Smooth muscle cell (in vitro differentiated cells): ENCODE measurements around the gene GHRH. TPM values are rescaled to one million over a fixed set of nuclear protein-coding genes. Genes with fewer than 3 reads are reported as not detected.

ENCODE experiments used
- DNase-seq: peaks from one replicate; lab custom pipeline; 2025; ENCODE audit not compliant: unreplicated experiment; lab: John Stamatoyannopoulos, UW
- H2AFZ ChIP-seq: fragments of 200-600 bp; sonication (generic); 2 replicates; pipeline ENCODE4 v1.6.0; 2016; ENCODE audit warnings: antibody characterized with exemption, low read depth, mild to moderate bottlenecking
- H3F3A ChIP-seq: fragments of 200-600 bp; sonication (generic); 2 replicates; pipeline ENCODE4 v1.6.0; 2017; ENCODE audit warnings: antibody characterized with exemption, low read depth
- H3K27ac ChIP-seq: fragments of 200-600 bp; sonication (generic); 2 replicates; pipeline ENCODE4 v1.5.1; 2016; ENCODE audit warnings: low read depth, mild to moderate bottlenecking
- H3K27me3 ChIP-seq: fragments of 200-600 bp; sonication (generic); 2 replicates; pipeline ENCODE4 v1.6.1; 2016; ENCODE audit warnings: low read depth, mild to moderate bottlenecking
- H3K36me3 ChIP-seq: fragments of 200-600 bp; sonication (generic); 2 replicates; pipeline ENCODE4 v1.5.1; 2016; ENCODE audit warnings: low read depth
- H3K4me1 ChIP-seq: fragments of 200-600 bp; sonication (generic); 2 replicates; pipeline ENCODE4 v1.5.1; 2016; ENCODE audit warnings: low read depth
- H3K4me2 ChIP-seq: fragments of 200-600 bp; sonication (generic); 2 replicates; pipeline ENCODE4 v1.6.0; 2016; ENCODE audit warnings: mild to moderate bottlenecking
- H3K4me3 ChIP-seq: fragments of 200-600 bp; sonication (generic); 2 replicates; pipeline ENCODE4 v1.5.1; 2016; ENCODE audit warnings: mild to moderate bottlenecking
- H3K79me2 ChIP-seq: fragments of 200-600 bp; sonication (generic); 2 replicates; pipeline ENCODE4 v1.6.0; 2016; ENCODE audit warnings: low read depth, mild to moderate bottlenecking
- H3K9ac ChIP-seq: fragments of 200-600 bp; sonication (generic); 2 replicates; pipeline ENCODE4 v1.6.0; 2016; ENCODE audit warnings: low read depth
- H3K9me3 ChIP-seq: fragments of 200-600 bp; sonication (generic); replicated peaks from 2 replicates; pipeline ENCODE4 v1.5.1; 2016; ENCODE audit warnings: low read depth
- H4K20me1 ChIP-seq: fragments of 200-600 bp; sonication (generic); 2 replicates; pipeline ENCODE4 v1.6.0; 2016; ENCODE audit warnings: low read depth
- WGBS: methylation state at CpG from one replicate; pipeline ENCODE4 v1.1.7; 2016; ENCODE audit warnings: low lambda C conversion rate; 5-methylcytosine and 5-hydroxymethylcytosine counted together
- polyA plus RNA-seq: library from polyadenylated mRNA; unstranded; fragments of >200 nt; fragmentation: Nextera tagmentation; extraction: Ambion mirVana; gene quantifications from 2 replicates; pipeline ENCODE4 v1.2.1, GENCODE V29; 2016
- total RNA-seq: library from RNA; depleted of rRNA; stranded (reverse); fragments of >200 nt; gene quantifications from 2 replicates; pipeline ENCODE4 v1.2.3, GENCODE V29; 2014
- TF ChIP-seq, protein P1 (sequence below): fragments of 200-600 bp; sonication (generic); IDR thresholded peaks from 2 replicates; pipeline ENCODE4 v1.5.1; 2017; ENCODE audit warnings: borderline replicate concordance, mild to moderate bottlenecking, antibody characterized with exemption; ENCODE audit not compliant: insufficient read depth, poor library complexity, severe bottlenecking

The GHRH gene
- total and polyA plus RNA-seq, 2 experiments from 2014 or later = not detected

DNA sequence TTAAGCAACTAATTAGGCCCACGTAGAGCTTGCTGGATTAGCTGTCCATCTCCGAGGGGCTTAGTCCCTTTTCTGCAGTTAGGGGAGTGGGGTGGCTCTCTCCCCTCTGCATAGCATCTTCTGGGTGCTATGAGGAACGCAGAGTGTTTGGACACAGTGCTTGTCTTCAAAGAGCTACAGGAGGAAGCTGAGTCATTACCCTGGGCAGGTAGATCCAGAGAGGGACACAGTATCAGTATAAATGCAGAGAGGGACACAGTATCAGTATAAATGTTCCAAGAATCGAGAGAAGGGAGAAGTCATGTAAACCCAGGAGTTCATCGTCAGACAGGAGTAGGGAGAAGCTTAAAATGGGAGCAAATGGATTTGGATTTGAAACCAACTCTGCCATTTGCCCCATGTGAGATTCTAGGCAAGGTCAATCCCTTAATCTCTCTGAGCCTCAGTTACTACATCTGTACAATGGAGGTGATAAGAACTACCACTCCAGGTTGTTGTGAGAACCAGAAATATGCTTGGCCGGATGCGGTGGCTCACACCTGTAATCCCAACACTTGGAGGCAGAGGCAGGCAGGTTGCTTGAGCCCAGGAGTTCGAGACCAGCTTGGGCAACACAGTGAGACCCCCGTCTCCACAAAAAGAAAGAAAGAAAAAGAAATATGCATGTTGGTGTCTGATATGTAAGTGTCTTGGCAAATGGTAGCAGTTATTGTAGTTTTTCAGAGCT, 5.5 kb upstream of the GHRH start:
- H3K9ac ChIP-seq = no peak overlapping the region
- H3K9me3 ChIP-seq = no peaks in the 10 kb centered on the region
- no peak overlapping the region for H3K27ac ChIP-seq
- H3K4me2 ChIP-seq = no peak overlapping the region
- no peak overlapping the region for H3K4me3 ChIP-seq
- TF ChIP-seq, protein P1, sequence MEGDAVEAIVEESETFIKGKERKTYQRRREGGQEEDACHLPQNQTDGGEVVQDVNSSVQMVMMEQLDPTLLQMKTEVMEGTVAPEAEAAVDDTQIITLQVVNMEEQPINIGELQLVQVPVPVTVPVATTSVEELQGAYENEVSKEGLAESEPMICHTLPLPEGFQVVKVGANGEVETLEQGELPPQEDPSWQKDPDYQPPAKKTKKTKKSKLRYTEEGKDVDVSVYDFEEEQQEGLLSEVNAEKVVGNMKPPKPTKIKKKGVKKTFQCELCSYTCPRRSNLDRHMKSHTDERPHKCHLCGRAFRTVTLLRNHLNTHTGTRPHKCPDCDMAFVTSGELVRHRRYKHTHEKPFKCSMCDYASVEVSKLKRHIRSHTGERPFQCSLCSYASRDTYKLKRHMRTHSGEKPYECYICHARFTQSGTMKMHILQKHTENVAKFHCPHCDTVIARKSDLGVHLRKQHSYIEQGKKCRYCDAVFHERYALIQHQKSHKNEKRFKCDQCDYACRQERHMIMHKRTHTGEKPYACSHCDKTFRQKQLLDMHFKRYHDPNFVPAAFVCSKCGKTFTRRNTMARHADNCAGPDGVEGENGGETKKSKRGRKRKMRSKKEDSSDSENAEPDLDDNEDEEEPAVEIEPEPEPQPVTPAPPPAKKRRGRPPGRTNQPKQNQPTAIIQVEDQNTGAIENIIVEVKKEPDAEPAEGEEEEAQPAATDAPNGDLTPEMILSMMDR = no peak
- H2AFZ ChIP-seq = no peak overlapping the region
- 91% methylated on average over 9 of the region's 9 CpGs for WGBS
- H3K79me2 ChIP-seq = no peaks in the 10 kb centered on the region
- no peak for DNase-seq
- H3F3A ChIP-seq = no peaks in the 10 kb centered on the region
- no peaks in the 10 kb centered on the region for H3K36me3 ChIP-seq
- H3K27me3 ChIP-seq = no peaks in the 10 kb centered on the region
- peaks cover 5% of the 10 kb centered on the region for H3K4me1 ChIP-seq
- H4K20me1 ChIP-seq = no peaks in the 10 kb centered on the region

DNA sequence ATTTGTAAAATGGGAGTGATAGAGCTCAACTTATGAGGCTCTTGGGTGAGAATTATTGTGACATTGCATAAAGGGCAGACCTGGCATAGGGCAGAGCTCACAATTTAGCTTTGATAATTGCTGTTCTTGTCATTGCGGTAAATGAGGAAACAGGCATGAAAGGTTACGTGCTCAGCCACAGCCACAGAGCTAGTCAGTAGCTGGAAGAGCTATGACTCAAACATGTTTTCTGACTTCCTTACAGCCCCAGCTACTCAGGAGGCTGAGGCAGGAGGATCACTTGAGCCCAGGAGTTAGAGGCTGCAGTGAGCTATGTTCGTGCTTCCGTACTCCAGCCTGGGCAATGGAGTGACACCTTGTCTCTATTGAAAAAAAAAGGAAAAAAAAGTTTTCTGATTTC, 3.5 kb upstream of the GHRH start:
- Histone ChIP-seq H3K36me3 (no peaks in the 10 kb centered on the region), H3K4me3 (no peak overlapping the region), H3K27me3 (peaks cover 6% of the 10 kb centered on the region), H2AFZ (no peak overlapping the region), H4K20me1 (no peaks in the 10 kb centered on the region), H3K9ac (no peak overlapping the region), H3K4me2 (no peak overlapping the region), H3F3A (no peaks in the 10 kb centered on the region), H3K4me1 (peaks cover 15% of the 10 kb centered on the region), H3K9me3 (no peaks in the 10 kb centered on the region), H3K27ac (no peak overlapping the region), H3K79me2 (no peaks in the 10 kb centered on the region)
- no peak for DNase-seq
- TF ChIP-seq, protein P1 = no peak
- 95% methylated on average over 4 of the region's 4 CpGs for WGBS

DNA sequence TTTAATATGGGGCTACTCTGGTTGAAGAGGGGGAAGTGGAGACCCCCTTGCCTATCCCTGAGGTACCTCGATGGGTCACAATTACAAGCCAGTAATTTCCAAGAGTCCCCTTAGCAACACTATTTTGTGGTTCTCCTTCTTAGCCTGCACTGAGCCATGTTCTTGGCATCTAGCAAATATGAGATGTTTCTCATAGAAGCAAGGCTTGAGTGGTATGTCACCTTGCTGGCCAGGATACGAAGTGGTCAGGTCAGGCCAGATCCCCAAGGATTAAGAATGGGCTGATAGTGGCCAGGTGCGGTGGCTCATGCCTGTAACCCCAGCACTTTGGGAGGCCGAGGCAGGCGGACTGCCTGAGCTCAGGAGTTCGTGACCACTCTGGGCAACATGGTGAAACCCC, 2.1 kb upstream of the GHRH start:
- Histone ChIP-seq H3K27ac (no peak overlapping the region), H3K27me3 (peaks cover 6% of the 10 kb centered on the region), H3K36me3 (no peaks in the 10 kb centered on the region), H3K79me2 (no peaks in the 10 kb centered on the region), H2AFZ (no peak overlapping the region), H3K4me1 (peaks cover 29% of the 10 kb centered on the region), H3K9me3 (no peaks in the 10 kb centered on the region), H3K4me3 (no peak overlapping the region), H3K4me2 (no peak overlapping the region), H3K9ac (no peak overlapping the region), H3F3A (no peaks in the 10 kb centered on the region), H4K20me1 (no peaks in the 10 kb centered on the region)
- no peak for DNase-seq
- 94% methylated on average over 6 of the region's 6 CpGs for WGBS
- TF ChIP-seq, protein P1 = no peak

DNA sequence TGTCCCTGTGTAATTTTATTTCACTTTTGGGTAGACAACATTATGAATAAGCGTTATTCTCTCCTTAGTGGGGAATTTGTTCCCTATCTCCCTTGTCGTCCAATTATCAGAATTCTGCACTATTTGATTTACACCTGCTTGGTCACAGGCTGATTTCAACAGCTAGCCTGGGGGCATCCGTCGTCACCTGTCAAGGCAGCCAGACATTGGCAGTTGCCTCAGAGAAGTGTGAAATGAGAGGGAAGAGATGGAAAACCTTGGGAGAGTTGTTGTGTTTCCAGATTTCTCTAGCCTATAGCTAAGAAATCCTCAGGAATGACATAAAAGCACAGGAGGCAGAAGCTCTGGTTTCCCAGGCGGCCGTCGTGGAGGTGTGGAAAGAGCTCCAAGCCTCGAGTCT, 891 bp upstream of the GHRH start:
- no peak overlapping the region for H3K9ac ChIP-seq
- TF ChIP-seq, protein P1 = no peak
- 74% methylated on average over 8 of the region's 8 CpGs for WGBS
- no peaks in the 10 kb centered on the region for H3K9me3 ChIP-seq
- H3K36me3 ChIP-seq = no peaks in the 10 kb centered on the region
- no peak for DNase-seq
- peaks cover 6% of the 10 kb centered on the region for H3K27me3 ChIP-seq
- H2AFZ ChIP-seq = no peak overlapping the region
- H3K27ac ChIP-seq = no peak overlapping the region
- H3K4me1 ChIP-seq = peaks cover 23% of the 10 kb centered on the region
- no peaks in the 10 kb centered on the region for H4K20me1 ChIP-seq
- no peaks in the 10 kb centered on the region for H3K79me2 ChIP-seq
- H3F3A ChIP-seq = no peaks in the 10 kb centered on the region
- H3K4me3 ChIP-seq = no peak overlapping the region
- H3K4me2 ChIP-seq = no peak overlapping the region
